ENCODE measurements around the gene RILPL1. TPM values are rescaled to one million over a fixed set of nuclear protein-coding genes. Genes with fewer than 3 reads are reported as not detected.
A peak's percentile ranks its signal among the peaks of the same experiment; 100 is the strongest.

Gene RILPL1
- total RNA-seq, 2 donors from 2014 or later = 2.6 to 5.0 TPM

- Histone ChIP-seq H3K4me1 (peaks cover under 1% of the 10 kb centered on the region), H3K4me3 (no peak overlapping the region), H3K9ac (ENCODE audit: low read depth in 2 of 2, low read length in 2 of 2) (no peak overlapping the region), H3K27ac (no peak overlapping the region), H3K36me3 (no peaks in the 10 kb centered on the region), H3K9me3 (no peaks in the 10 kb centered on the region), H3K27me3 (no peaks in the 10 kb centered on the region)
- TF ChIP-seq, protein P1, sequence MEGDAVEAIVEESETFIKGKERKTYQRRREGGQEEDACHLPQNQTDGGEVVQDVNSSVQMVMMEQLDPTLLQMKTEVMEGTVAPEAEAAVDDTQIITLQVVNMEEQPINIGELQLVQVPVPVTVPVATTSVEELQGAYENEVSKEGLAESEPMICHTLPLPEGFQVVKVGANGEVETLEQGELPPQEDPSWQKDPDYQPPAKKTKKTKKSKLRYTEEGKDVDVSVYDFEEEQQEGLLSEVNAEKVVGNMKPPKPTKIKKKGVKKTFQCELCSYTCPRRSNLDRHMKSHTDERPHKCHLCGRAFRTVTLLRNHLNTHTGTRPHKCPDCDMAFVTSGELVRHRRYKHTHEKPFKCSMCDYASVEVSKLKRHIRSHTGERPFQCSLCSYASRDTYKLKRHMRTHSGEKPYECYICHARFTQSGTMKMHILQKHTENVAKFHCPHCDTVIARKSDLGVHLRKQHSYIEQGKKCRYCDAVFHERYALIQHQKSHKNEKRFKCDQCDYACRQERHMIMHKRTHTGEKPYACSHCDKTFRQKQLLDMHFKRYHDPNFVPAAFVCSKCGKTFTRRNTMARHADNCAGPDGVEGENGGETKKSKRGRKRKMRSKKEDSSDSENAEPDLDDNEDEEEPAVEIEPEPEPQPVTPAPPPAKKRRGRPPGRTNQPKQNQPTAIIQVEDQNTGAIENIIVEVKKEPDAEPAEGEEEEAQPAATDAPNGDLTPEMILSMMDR (IDR thresholded peaks at IDR 0.05) = no peak
- intact Hi-C loops (cut with DNase I) = no loop called here
- no peak for DNase-seq
Measured at GRCh38 chr12:123450636-123451035, 82.9 kb downstream of the RILPL1 start.

- no peak for DNase-seq
- H3K9me3 ChIP-seq = no peaks in the 10 kb centered on the region
Measured at GRCh38 chr12:123449856-123450255, 83.7 kb downstream of the RILPL1 start.

GRCh38 chr12:123449249-123449733 is 84.2 kb downstream of the RILPL1 start:
- Histone ChIP-seq H3K27ac (peak overlapping the region; percentile 37), H3K9ac (ENCODE audit: low read depth in 2 of 2, low read length in 2 of 2) (no peak overlapping the region)

More at GRCh38 chr12:123449856-123450255, 83.7 kb downstream of the RILPL1 start:
- Histone ChIP-seq H3K9ac (ENCODE audit: low read depth in 2 of 2, low read length in 2 of 2) (no peak overlapping the region), H3K27me3 (no peaks in the 10 kb centered on the region), H3K36me3 (no peaks in the 10 kb centered on the region), H3K4me3 (no peak overlapping the region), H3K4me1 (peaks cover 4% of the 10 kb centered on the region), H3K27ac (no peak overlapping the region)
- TF ChIP-seq, protein P1 (IDR thresholded peaks at IDR 0.05) = no peak
- intact Hi-C loops (cut with DNase I) = no loop called here

DNA sequence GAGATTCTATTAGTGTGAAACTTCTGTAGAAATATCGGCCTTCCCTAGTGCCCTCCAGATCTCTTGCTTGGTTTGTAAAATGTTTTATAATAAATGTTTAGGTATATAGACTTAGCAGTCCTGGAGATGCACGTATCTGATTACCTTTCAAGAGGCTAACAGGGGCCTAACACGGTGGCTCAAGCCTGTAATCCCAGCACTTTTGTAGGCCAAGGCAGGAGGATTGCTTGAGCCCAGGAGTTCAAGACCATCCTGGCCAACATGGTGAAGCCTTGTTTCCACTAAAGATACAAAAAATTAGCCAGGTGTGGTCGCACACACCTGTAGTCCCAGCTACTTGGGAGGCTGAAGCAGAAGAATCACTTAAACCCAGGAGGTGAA is 87.2 kb downstream of the RILPL1 start:
- no peak for DNase-seq
- H3K4me1 ChIP-seq = peaks cover 4% of the 10 kb centered on the region
- H3K9me3 ChIP-seq = no peaks in the 10 kb centered on the region
- H3K4me3 ChIP-seq = no peak overlapping the region
- H3K9ac ChIP-seq (ENCODE audit: low read depth in 2 of 2, low read length in 2 of 2) = peak overlapping the region in 1 of 2 donors; percentile 32
- H3K36me3 ChIP-seq = no peaks in the 10 kb centered on the region
- H3K27ac ChIP-seq = no peak overlapping the region
- no peaks in the 10 kb centered on the region for H3K27me3 ChIP-seq
- TF ChIP-seq, protein P1 (IDR thresholded peaks at IDR 0.05) = no peak
- intact Hi-C loops (cut with DNase I) = no loop called here

More at GRCh38 chr12:123449249-123449733, 84.2 kb downstream of the RILPL1 start:
- TF ChIP-seq, protein P1 (IDR thresholded peaks at IDR 0.05) = no peak
- no peak for DNase-seq
- intact Hi-C loops (cut with DNase I) = no loop called here
- H3K27me3 ChIP-seq = no peaks in the 10 kb centered on the region
- H3K4me3 ChIP-seq = no peak overlapping the region
- H3K9me3 ChIP-seq = no peaks in the 10 kb centered on the region
- peaks cover 4% of the 10 kb centered on the region for H3K4me1 ChIP-seq
- no peaks in the 10 kb centered on the region for H3K36me3 ChIP-seq

DNA sequence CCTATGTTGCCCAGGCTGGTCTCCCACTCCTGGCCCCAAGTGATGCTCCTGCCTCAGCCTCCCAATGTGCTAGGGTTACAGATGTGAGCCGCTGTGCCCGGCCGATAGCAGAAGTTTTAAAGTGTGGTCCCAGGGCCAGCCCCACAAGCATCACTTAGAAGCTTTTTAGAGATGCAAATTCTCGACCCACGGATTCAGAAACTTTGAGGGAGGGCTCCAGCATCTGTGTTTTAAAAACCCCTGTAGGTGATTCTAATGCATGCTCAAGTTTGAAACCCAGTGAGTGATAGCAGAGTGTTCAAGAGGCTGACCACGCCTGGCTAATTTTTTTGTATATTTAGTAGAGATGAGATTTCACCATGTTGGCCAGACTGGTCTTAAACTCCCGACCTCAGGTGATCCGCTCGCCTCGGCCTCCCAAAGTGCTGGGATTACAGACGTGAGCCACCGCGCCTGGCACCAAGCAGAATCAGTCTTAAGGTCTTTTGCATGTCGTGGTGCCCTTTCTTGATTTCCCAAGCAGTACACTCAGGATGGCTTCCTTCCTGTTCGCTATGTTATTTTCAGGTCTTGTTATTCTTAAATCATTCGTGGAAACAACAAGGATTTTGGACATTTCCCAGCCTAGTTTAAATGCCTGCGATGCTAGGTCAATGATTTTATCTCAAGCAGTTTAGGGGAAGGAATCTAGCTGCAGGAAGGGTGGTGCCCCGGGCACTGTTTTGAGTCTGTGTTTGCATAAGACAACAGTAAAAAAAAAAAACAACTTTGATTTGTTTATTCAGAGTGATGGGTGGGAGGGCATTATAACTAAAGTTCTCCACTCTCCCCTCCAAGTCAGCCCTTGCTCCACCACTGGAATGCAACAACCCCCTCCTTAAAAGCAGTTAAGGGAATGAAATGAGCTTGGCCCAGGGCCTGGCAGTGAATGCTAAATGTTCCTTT is 87.9 kb downstream of the RILPL1 start:
- Histone ChIP-seq H3K4me3 (no peak overlapping the region), H3K36me3 (no peaks in the 10 kb centered on the region), H3K9ac (ENCODE audit: low read depth in 2 of 2, low read length in 2 of 2) (peak overlapping the region in 1 of 2 donors; percentile 32), H3K9me3 (no peaks in the 10 kb centered on the region), H3K4me1 (peaks cover 4% of the 10 kb centered on the region), H3K27me3 (no peaks in the 10 kb centered on the region), H3K27ac (no peak overlapping the region)
- intact Hi-C loops (cut with DNase I) = no loop called here
- TF ChIP-seq, protein P1 (IDR thresholded peaks at IDR 0.05) = no peak
- no peak for DNase-seq

All from colonic mucosa (tissue), 4 donors.